Mammary epithelial cell (primary cell): ENCODE results near the gene DMD.

Experiments used
- CTCF ChIP-seq, 2 donors: IDR thresholded peaks in 1 of 2; conservative IDR thresholded peaks in 1 of 2; 2 replicates each; pipeline ENCODE4 v1.5.1; 2011 to 2012; ENCODE audit warnings: inconsistent platforms in 2 of 2, low read length in 2 of 2, mild to moderate bottlenecking in 2 of 2, control low read depth in 1 of 2, low read depth in 1 of 2; ENCODE audit not compliant: insufficient read depth in 1 of 2; ENCODE audit errors: extremely low read depth in 1 of 2
- EZH2 ChIP-seq: IDR thresholded peaks from 2 replicates; pipeline ENCODE4 v1.6.1; 2012; ENCODE audit warnings: low read length, inconsistent platforms, borderline replicate concordance

GRCh38 chrX:31483336-31483735, 1728.0 kb downstream of the DMD start:
- TF ChIP-seq CTCF (conservative IDR thresholded peaks at IDR 0.05 in 1 of 2, IDR thresholded peaks at IDR 0.05 in 1 of 2; ENCODE audit: extremely low read depth in 1 of 2, insufficient read depth in 1 of 2, low read depth in 1 of 2, low read length in 2 of 2) (no peak), EZH2 (no peak)
